HS-5 (cell line): Measurements from ENCODE around the gene QTRT2.

Source experiments
- DNase-seq: peaks from one replicate; pipeline ENCODE4 v3.0.0-alpha.2; 2012; ENCODE audit warnings: low read depth

QTRT2 gene

DNA sequence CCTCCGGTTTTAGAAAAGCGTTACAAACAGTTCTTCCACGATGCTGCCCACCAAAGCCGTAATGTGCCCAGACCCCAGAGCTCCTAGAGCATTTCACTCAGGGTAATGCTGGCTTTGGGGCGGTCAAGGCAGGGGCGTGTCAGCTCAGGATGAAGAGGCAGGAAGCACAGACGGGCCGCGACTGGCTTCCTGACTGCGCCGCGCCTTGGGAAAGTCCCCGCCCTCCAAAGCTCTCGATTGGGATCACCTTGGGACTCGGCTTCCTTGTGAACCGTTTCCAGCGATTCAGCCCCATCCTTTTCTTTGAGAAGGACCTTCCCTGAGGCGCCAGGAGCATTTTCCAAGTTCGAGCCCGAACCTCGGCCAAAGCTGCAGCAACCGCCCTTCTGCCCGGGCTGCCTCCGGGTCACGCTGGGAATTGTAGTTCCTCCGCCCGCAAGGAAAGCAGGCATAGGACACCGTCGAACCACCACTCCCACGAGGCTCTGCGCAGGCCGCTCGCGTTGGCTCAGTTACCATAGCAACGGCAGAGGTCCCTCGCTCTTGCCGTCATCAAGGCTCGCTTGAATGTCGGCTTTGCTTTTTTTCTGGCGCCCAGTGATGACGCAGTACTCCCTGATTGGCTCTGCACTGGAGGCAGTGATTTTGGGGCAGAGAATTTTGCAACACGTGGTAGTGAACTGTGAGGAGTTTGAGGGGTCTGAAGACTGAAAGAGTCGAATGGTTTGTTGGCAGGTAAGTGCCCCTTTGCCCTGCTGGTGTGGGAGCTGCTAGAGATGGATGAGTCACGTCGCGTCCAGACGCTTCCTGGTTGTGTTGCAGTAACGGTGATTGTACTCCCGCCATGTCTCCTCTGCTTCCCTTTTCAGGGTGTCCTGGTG, at the start of gene QTRT2, which contains the start of gene CCDC191:
TSS of gene QTRT2 (plus strand) at position 608 of the 881 bp plus-strand sequence. CDS start 8,521 bp downstream, outside the sequence.
TSS of gene CCDC191 (minus strand) at position 397 of the 881 bp plus-strand sequence. CDS start at position 337, 60 bp downstream.
- DNase-seq: peak; percentile 98

DNA sequence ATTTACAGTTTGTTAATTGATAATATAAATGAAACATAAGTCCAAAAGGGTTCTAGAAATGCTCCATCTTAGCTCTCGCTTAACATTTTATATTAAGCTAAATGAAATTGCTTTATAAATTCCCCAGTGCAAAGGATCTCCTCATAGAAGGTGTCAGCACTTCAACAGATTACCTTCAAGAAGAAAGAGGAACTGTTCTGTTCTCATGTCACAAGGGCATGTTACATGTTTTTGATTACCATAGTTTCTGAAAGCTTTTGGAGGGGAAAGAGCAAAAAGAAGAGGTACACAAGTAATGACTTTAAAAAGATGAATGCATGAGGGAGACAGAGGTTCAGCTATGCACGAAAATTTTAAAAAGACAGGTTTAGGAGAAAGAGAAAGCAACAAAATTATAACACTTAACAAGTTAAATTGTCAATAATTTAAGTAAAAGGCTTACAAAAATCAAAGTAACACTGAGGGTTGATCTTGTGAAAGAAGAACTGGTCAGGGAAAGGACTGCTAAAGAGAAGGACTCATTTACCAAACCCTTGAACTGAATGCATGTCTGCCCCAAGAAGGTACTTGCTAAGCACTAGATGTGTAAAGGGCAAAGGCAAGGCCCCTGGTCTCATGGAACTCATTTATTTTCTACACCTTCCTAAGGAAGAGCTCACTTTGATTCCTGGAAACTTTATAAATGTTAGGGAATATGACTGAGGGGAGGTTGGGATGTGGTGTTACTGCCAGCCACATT, 45.3 kb upstream of the QTRT2 start:
- DNase-seq: no peak

DNA sequence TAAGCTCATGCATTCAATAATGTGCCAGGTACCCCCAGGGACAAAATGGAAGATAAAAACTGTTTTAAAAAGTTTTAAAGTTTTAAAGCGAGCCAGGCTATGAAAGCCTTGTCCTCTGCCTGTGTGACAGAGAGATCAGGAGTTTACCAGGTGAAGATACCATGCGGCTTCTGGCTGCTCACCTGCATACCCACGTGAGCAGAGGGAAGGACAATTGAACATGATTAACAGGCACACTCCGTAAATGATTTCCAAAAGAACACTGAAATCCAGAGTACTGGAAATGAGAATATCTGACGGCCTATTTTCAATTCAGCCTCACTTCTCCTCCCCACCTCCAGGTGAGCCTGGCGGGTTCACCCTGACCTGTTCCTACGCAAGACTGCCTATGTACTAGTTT, 42.3 kb upstream of the QTRT2 start:
- no peak for DNase-seq

DNA sequence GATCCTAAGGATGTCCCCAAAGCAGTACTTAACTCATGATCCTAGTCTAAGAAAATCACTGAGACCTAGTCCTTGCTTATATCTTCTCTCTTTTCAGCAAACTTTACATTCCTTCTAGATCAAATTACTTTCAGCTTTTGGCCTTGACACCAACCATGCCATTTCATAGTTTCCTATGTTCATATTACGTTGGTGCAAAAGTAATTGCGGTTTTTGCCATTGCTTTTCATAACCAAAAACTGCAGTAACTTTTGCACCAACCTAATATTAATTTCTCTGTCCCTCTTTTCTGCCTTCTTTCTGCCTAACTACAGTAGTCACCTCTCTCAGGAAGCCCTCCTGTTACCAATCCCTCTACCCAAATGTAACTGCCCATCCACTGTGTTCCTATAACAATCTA, 37.1 kb upstream of the QTRT2 start:
- no peak for DNase-seq

DNA sequence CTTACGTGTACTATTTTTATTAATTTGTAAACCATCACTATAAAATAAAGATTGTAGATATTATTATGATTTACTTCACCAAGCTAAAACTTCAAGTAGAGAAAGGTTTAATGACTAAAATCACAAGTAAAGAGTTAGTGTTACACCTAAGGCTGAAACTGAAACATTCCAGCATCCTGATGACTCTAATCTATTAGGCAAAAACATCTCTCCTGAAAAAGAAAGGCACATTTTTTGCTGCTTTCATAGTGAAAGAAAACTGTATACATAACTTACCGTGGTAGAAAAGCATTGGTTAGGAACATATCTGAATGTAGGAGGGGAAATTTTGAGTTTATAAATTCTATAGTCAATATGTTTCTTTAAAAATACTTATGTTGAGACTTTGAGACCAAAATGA, 35.6 kb upstream of the QTRT2 start:
- no peak for DNase-seq

DNA sequence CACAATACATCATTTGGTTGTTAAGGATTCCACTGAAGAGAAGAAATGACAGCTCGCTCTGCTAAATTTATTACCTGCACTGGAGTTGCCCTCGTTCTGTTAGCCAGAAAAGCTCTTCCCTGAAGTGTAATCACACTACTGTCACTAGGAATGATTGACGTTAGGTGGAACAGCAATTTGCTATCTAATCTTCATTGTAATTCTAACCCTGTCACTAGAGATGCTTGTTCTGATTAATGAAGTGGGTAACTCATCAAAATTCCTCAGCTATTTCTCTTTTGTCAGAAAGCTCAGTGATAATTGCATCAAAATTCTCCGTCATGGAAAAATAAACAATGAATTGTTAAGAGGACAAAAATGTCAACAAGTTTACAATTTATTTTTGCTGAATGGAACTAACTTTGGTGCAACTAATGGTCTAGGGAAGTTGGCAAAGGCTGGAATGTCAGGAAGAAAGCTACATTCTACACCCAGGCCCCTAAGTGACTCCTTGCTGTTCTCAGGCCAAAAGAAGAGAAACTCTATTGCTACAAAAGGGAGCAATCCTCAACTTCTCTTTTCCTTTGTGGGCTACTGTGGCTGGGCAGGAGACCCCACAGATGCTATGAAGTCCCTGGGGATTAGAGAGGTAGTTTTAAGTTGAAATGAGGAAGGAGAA, 34.3 kb upstream of the QTRT2 start:
- no peak for DNase-seq

DNA sequence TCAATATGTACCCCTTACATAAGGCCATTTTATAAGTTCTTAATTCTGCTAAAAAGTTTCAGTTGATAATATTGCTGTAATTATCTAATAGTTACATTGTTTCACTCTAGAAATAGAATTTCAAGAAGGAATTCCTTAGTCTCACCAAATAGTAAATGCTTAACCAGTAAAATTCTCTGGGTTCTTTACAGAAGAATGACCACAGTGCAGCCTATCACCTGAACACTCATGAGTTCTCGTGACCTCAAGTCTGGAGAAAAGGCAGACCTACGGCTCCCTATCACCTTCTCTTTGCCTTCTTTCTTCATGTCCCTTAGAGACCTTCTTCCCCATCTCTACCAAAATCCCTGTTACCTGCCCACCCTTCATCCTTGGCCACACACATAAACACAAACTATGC, 31.1 kb upstream of the QTRT2 start:
- no peak for DNase-seq

DNA sequence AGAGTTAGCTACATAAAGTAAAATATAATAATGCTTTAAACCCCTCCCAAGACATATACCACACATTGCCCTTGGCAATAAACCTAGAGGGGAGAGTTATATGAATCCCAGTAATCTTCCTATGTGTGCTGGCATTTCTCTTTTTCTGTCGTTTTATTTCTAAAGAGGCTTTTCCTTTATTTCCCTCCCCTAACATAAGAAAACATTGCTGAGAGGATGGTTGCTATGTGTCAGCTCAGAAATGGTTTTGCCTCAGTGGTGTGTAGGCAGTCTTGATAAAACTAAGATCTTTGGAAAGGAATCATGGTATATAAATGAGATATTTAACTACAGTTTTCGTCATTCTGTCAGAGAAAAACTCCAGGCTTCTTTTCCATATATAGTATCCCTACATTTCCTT, 30.2 kb upstream of the QTRT2 start:
- DNase-seq: no peak

DNA sequence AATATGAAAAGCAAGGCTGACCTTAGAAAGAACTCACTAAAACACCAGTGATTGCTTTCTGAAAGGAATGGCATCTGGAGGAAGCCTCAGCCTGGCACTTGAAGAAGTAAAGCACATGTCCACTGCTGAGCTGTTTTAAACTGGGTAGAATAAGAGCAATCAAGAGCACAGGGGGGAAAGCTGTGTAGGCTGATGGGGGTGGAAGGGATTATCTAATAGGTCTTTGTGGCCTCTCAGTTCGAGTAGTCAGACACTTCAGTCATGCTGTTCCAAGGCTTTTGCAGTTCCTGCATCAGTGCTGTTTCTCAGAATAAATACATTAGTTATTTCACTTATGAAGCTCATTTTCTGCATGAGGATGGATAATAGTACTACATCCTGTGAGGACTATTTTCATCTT, 22.8 kb upstream of the QTRT2 start:
- DNase-seq: no peak

DNA sequence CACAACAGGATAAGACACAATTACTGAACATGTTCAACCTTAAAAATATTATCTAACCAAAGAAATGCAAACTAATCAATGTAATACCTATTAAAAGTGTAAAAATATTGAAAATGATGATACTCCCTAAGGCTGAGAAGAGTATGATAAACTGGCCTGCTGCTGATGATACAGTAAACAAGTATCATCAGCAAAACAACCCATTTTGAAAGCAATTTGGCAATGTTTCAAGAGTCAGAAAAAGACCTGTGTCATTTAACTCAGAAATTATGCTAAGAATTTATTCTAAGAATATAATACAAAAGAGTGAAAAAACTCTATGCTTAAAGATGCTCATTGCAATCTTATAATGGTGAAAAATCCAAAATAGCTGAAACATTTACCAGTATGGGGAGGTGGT, 22.3 kb upstream of the QTRT2 start:
- DNase-seq: no peak

DNA sequence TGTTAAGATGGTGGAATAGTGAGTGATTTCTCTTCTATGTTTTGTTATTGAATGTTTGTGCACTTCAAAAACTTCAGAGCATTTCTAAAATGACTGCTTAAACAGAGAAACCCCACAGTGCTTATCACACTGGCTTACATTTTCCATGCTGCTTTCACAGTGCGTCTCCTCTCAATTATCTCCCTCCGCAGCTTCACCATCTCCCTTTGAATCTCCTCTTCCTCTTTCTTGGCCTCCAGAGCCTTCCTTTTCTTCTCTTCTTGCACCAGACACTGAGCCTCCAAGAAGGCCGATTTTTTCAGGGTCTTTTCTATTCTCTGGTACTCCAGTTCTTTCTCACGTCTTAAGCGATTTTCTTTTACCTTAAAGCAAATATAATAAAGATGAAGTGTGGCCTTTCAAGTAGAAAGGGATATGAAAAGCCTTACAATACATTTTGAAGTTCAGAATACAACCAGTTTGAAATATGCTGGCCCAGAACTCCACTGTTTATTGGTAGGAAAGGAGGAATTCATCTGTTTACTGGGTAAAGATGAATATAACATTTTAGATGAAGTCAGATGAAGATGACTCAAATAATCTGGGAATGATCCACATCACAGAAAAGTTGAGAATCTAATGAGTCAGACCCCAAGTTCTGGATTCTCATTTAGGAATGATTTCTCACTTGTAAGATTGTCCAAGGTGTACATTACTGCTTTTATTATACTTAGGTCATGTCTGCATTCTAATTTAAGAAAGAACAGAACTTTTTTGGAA, 21.6 kb upstream of the QTRT2 start:
- DNase-seq: peak; percentile 18

DNA sequence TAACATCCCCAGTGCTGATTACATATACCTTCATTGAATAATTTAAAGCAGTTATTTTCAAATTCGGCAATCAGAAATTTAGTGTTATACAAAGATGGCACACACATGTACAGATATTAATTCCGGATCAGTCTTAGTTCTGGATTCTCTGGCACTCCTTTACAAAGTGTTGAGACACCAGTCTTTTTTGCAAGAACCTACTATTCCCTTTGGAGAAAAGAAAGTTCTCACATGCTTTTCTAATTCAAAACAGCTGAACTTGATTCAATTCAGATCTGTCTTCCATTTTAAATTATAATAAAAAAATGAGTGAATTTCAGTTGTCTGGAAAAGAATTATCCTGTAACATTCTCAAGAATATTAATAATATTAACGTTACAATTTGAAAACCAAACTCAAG, 20.6 kb upstream of the QTRT2 start:
- DNase-seq: no peak

DNA sequence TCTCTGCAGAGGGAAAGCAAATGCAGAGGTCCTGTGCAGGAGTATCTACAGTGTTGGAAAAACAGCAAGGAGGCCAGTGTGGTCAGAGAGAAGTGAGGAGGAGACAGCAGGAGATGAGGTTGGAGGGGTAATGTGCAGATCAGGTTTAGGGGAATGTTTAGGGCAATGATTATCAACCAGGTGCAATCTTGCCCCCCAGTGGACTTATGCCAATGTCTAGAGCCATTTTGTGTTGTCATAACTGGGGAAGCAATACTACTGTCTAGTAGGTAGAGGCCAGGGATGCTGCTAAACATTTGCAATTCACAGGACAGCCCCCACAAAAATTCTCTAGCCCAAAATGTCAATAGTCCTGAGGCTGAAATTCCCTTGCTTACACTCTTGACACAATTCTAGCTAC, 13.3 kb upstream of the QTRT2 start:
- no peak for DNase-seq

DNA sequence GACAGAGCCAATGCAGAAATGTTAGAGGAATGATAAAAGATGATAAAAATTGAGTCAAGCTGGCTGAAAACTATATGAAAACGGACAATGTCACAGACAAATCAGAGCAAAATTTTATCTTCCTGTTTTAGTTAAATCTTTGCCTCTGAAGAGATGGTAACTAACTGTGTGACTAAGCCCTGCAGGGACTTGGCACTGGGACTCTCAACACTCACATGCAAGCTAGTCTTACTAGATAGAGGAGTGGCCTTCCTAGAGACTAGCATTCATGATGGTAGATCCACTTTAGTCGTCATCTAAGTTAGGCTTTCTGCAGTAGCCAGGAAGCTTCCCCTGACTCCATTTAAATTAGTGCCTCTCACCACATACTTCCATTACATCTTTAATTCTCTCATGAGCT, 4.3 kb upstream of the QTRT2 start:
- no peak for DNase-seq

DNA sequence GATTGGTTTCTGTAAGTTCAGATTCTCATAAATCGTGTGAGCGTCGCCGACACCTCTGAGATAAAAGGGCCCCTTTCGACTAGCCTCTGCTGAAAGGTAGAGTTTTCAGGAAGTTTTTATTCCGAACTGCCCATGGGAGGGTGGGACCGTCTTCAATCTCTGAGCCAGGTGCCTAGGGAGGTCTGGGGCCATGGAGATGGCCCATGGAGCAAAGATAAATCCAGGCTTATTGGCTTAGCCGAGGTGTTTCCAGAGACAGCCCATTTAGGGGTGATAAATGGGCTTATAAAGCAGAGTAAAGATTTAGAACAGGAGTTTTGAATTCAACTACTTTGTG, 442 bp downstream of the QTRT2 start:
- DNase-seq: no peak

DNA sequence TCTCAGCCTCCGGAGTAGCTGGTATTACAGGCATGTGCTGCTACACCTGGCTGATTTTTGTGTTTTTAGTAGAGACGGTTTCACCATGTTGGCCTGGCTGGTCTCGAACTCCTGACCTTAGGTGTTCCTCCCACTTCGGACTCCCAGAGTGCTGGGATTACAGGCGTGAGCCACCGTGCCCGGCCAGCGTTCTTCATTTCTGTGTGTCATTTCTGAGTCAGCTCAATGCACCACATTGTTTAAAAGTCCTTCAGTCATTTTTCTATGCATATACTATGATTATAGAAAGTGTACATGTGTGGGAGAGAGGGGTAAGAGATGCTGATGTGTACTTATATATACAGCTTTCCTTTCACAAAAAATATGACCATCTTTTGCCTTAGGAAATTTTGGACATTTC, 2.1 kb downstream of the QTRT2 start:
- DNase-seq: no peak

DNA sequence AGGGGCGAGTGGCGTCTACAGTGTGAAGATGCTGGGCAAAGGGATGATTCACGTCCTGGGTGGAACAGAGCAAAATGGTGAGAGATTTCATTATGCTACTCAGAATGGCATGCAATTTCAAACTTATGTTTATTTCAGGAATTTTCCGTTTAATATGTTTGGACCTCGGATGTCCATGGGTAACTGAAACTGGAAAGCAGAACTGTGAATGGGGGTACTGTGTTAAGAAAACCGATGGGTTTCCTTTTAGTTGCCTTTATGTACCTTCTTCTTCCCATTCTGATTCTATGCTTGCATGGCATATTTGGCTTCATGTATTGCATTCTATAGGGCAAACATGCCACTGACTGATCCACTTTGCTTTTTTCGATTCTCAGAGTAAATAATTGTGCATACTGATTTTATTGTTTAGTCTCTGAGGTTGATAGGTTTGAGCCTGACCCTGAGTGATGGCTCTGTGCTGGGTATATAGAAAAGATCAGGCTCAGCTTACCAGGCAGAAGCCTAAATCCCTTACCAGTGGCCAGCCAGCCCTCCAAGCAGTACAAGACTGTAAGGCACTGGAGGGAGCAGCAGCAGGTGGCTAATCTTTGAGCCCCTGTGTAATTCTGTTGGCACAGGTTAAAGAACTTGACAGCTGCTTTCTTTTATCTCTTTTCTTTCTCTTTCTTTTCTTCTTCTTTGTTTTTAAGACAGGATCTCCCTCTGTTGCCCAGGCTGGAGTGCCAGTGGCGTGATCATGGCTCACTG, 4.5 kb downstream of the QTRT2 start:
- DNase-seq: no peak

DNA sequence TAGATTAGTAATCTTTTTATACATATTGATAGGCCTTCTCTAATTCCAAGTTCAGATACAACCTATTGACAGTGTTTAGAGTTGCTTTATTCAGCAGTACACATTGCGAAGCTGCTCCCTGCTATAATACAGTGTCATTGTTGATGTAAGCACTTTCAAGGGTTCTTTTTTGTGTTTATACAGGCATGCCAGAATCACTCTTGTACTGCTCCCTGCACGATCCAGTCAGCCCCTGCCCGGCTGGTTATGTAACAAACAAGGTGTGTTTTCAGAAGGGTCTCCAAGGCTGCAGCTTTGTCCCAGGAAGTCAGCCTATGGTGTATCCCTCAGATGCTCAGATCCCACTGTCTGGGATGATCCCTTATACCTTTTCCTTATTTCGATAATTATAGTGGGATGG, 11.3 kb downstream of the QTRT2 start:
- no peak for DNase-seq

DNA sequence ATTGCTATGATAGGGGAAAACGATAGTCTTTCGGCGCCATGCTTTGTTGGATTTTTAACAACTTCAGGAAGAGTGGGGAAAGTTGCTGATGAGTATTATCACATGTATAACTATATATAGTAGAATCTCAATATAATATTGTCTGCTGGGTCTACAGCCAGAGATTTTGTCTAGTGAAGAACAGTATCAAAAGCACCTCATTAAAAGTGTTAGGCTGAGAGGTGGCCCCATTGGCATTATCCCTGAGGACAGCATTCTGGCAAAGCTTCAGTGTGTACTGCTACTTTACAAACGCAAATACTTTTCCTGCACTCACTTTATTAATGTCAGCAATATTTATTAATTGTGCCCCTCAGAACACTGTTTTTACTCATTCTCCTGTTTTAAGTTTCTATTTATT, 11.8 kb downstream of the QTRT2 start:
- DNase-seq: no peak

DNA sequence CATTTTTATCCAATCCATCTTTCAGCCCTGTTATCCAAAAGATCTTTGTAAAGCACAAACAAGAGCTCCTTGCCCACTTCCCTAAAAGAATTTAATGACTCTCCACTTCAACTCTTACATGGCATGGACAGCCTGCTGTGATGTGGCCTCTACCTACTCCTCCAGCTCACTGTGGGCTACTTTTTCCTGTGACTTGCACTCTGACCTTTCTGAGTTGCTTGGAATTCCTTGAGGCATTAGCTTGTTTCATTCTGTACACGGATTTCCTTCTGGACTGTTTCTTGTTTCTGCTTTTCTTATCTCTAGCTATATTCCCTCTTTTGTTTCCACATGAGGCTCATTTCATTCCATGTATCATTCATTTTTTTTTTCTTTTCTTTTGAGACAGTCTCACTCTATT, 15.2 kb downstream of the QTRT2 start:
- DNase-seq: no peak

DNA sequence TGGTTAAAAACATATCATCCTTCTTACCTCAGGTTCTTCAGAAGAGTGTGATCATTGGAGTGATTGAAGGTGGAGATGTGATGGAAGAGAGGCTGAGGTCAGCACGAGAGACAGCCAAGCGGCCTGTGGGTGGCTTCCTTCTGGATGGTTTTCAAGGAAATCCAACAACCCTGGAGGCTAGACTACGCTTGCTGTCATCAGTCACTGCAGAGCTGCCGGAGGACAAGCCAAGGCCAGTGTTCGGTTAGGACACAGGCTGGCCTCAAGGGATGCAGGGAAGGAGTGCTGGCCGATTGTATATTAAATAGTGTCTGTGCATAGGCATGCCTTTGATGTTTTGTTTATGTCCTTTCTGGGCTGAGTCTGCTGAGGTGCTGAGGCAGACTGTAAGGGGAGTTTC, 20.2 kb downstream of the QTRT2 start:
- no peak for DNase-seq
